HEK293T (cell line): ENCODE data around the gene RAB15.

ENCODE experiments used
- CTCF ChIA-PET: fragments of 350-600 bp; formaldehyde crosslinking; extraction: SDS; loops from one replicate; lab custom pipeline; 2021; ENCODE audit warnings: antibody characterized with exemption, inconsistent platforms; lab: Yijun Ruan, JAX
- POLR2A ChIA-PET: fragments of 350-600 bp; formaldehyde crosslinking; extraction: SDS; loops from one replicate; lab custom pipeline; 2020; ENCODE audit warnings: antibody characterized with exemption, inconsistent platforms; lab: Yijun Ruan, JAX
- DNase-seq: peaks from one replicate; pipeline ENCODE4 v3.0.0; 2012; ENCODE audit warnings: mixed read lengths; ENCODE audit errors: extremely low spot score
- ARNT ChIP-seq: fragments of 450-650 bp; IDR thresholded peaks from 2 replicates; pipeline ENCODE4 v1.6.1; 2017; ENCODE audit warnings: mild to moderate bottlenecking
- BHLHE40 ChIP-seq: fragments of 450-650 bp; IDR thresholded peaks from 2 replicates; pipeline ENCODE4 v1.6.1; 2016; ENCODE audit warnings: mild to moderate bottlenecking, moderate library complexity, borderline replicate concordance
- CTBP1 ChIP-seq: fragments of 450-650 bp; IDR thresholded peaks from 2 replicates; pipeline ENCODE4 v1.6.1; 2016; ENCODE audit warnings: borderline replicate concordance
- ELF4 ChIP-seq: fragments of 450-650 bp; IDR thresholded peaks from 2 replicates; pipeline ENCODE4 v1.6.1; 2017; ENCODE audit warnings: antibody characterized with exemption
- FOXA1 ChIP-seq: fragments of 450-650 bp; IDR thresholded peaks from 2 replicates; pipeline ENCODE4 v1.6.1; 2016; ENCODE audit warnings: mild to moderate bottlenecking
- FOXK2 ChIP-seq: fragments of 450-650 bp; IDR thresholded peaks from 2 replicates; pipeline ENCODE4 v1.6.1; 2016; ENCODE audit warnings: mild to moderate bottlenecking
- FOXM1 ChIP-seq: fragments of 450-650 bp; IDR thresholded peaks from 2 replicates; pipeline ENCODE4 v1.6.1; 2017; ENCODE audit warnings: mild to moderate bottlenecking, borderline replicate concordance
- HDGF ChIP-seq: fragments of 450-650 bp; IDR thresholded peaks from 2 replicates; pipeline ENCODE4 v1.6.1; 2017; ENCODE audit warnings: antibody characterized with exemption, borderline replicate concordance
- L3MBTL2 ChIP-seq: fragments of 450-650 bp; conservative IDR thresholded peaks from 2 replicates; pipeline ENCODE4 v1.6.1; 2016; ENCODE audit warnings: mild to moderate bottlenecking
- LEF1 ChIP-seq: fragments of 450-650 bp; IDR thresholded peaks from 2 replicates; pipeline ENCODE4 v1.6.1; 2017; ENCODE audit warnings: mild to moderate bottlenecking, borderline replicate concordance
- NFRKB ChIP-seq: fragments of 450-650 bp; IDR thresholded peaks from 2 replicates; pipeline ENCODE4 v1.6.1; 2016; ENCODE audit warnings: mild to moderate bottlenecking, moderate library complexity
- PKNOX1 ChIP-seq: fragments of 450-650 bp; IDR thresholded peaks from 2 replicates; pipeline ENCODE4 v1.6.1; 2016
- SP1 ChIP-seq: fragments of 450-650 bp; IDR thresholded peaks from 2 replicates; pipeline ENCODE4 v1.6.1; 2017
- SUZ12 ChIP-seq: fragments of 450-650 bp; IDR thresholded peaks from 2 replicates; pipeline ENCODE4 v1.6.1; 2016; ENCODE audit warnings: mild to moderate bottlenecking
- TARDBP ChIP-seq: fragments of 450-650 bp; IDR thresholded peaks from 2 replicates; pipeline ENCODE4 v1.6.1; 2016
- ZNF384 ChIP-seq: fragments of 450-650 bp; IDR thresholded peaks from 2 replicates; pipeline ENCODE4 v1.6.1; 2016

Gene RAB15

GRCh38 chr14:64951724-64952123, 20.4 kb downstream of the RAB15 start:
- ChIA-PET CTCF (no interaction called here), POLR2A (no interaction called here)
- DNase-seq = no peak
- TF ChIP-seq CTBP1 (no peak), ELF4 (no peak), ARNT (no peak), TARDBP (no peak), FOXM1 (no peak), PKNOX1 (no peak), FOXA1 (no peak), NFRKB (no peak), LEF1 (no peak), L3MBTL2 (no peak), ZNF384 (no peak), HDGF (no peak), BHLHE40 (no peak), FOXK2 (no peak), SP1 (no peak)

DNA sequence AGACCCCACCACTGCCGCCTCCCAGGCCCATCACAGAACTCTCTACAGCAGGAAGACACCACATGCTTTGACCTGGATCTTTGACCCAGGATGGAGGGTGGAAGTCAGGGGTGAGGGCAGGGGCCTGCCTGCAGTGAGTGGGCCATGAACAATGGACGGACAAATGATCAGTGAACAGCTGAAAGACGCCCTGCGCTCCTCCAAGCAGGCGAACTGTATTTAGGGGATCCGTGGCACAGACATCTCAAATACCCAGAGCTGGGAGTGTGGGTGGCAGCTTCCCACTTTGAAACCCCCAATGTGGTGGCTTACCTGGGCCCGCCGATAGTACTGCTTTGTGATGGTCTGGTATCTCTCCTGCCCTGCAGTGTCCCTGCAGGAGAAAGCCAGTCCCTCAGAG, 20.8 kb downstream of the RAB15 start:
- POLR2A ChIA-PET = no interaction called here
- CTCF ChIA-PET = no interaction called here
- TF ChIP-seq FOXM1 = no peak
- TF ChIP-seq FOXA1 = no peak
- TF ChIP-seq NFRKB = no peak
- TF ChIP-seq TARDBP = no peak
- no peak for TF ChIP-seq ELF4
- no peak for TF ChIP-seq L3MBTL2
- TF ChIP-seq CTBP1 = no peak
- TF ChIP-seq HDGF = no peak
- TF ChIP-seq ZNF384 = no peak
- TF ChIP-seq SP1 = no peak
- no peak for DNase-seq

GRCh38 chr14:64950889-64951288, 21.2 kb downstream of the RAB15 start:
- DNase-seq = no peak
- TF ChIP-seq SUZ12 (no peak), ARNT (no peak), ELF4 (no peak), ZNF384 (no peak), LEF1 (no peak), BHLHE40 (no peak), L3MBTL2 (no peak)
- ChIA-PET POLR2A (no interaction called here), CTCF (no interaction called here)

- CTCF ChIA-PET = no interaction called here
- no peak for DNase-seq
- TF ChIP-seq SP1 = no peak
- TF ChIP-seq LEF1 = no peak
- TF ChIP-seq FOXA1 = no peak
- TF ChIP-seq TARDBP = no peak
- no peak for TF ChIP-seq FOXK2
- no peak for TF ChIP-seq PKNOX1
- no peak for TF ChIP-seq SUZ12
- TF ChIP-seq HDGF = no peak
- TF ChIP-seq ZNF384 = no peak
- TF ChIP-seq NFRKB = no peak
- TF ChIP-seq ELF4 = no peak
- no peak for TF ChIP-seq FOXM1
- no peak for TF ChIP-seq BHLHE40
- TF ChIP-seq L3MBTL2 = no peak
- TF ChIP-seq ARNT = no peak
- no peak for TF ChIP-seq CTBP1
- POLR2A ChIA-PET = no interaction called here
These were observed 23.4 kb downstream of the RAB15 start for GRCh38 chr14:64948612-64949210.

GRCh38 chr14:64947710-64948611, 24.2 kb downstream of the RAB15 start:
- no peak for DNase-seq
- ChIA-PET POLR2A (no interaction called here), CTCF (no interaction called here)
- TF ChIP-seq TARDBP (no peak), FOXK2 (no peak), BHLHE40 (no peak), SP1 (no peak), PKNOX1 (no peak), SUZ12 (no peak), CTBP1 (no peak), L3MBTL2 (no peak)

GRCh38 chr14:64946310-64947045, 25.7 kb downstream of the RAB15 start:
- CTCF ChIA-PET = no interaction called here
- TF ChIP-seq L3MBTL2 (no peak), PKNOX1 (no peak), SUZ12 (no peak), FOXA1 (no peak), ZNF384 (no peak), LEF1 (no peak), ARNT (no peak), TARDBP (no peak), CTBP1 (no peak), SP1 (no peak), NFRKB (no peak), FOXK2 (no peak), HDGF (no peak), FOXM1 (no peak), ELF4 (no peak), BHLHE40 (no peak)
- POLR2A ChIA-PET = interaction anchor here (0.7 kb wide), 1 partner anchor 11 kb away, joined by 3 read pairs; no protein-coding TSS in a partner anchor
- no peak for DNase-seq
